Left renal cortex interstitium (tissue), 4 donors: ENCODE results near the gene KCNQ1. TPM values are rescaled to one million over a fixed set of nuclear protein-coding genes. Genes with fewer than 3 reads are reported as not detected.
A peak's percentile ranks its signal among the peaks of the same experiment; 100 is the strongest.

Experiments used
- DNase-seq, 4 donors: peaks; one replicate each; pipeline ENCODE4 v3.0.0-alpha.2; 2013; ENCODE audit warnings: low read depth in 4 of 4, low spot score in 2 of 4, missing footprints in 1 of 4
- polyA plus RNA-seq, 4 donors: library from polyadenylated mRNA; unstranded; fragments of 120-200 nt; gene quantifications; one replicate each; pipeline ENCODE4 v1.2.1, GENCODE V29; 2013; ENCODE audit not compliant: insufficient read length in 4 of 4

KCNQ1 gene
- polyA plus RNA-seq, 4 donors = 10.4 to 14.8 (median 13.1) TPM

GRCh38 chr11:2409611-2410468 is 35.0 kb upstream of the KCNQ1 start:
- peak in 1 of 4 donors; percentile 69 for DNase-seq

GRCh38 chr11:2410616-2411015 is 34.2 kb upstream of the KCNQ1 start:
- DNase-seq = no peak

GRCh38 chr11:2411446-2412305 is 33.1 kb upstream of the KCNQ1 start:
- DNase-seq = no peak

DNA sequence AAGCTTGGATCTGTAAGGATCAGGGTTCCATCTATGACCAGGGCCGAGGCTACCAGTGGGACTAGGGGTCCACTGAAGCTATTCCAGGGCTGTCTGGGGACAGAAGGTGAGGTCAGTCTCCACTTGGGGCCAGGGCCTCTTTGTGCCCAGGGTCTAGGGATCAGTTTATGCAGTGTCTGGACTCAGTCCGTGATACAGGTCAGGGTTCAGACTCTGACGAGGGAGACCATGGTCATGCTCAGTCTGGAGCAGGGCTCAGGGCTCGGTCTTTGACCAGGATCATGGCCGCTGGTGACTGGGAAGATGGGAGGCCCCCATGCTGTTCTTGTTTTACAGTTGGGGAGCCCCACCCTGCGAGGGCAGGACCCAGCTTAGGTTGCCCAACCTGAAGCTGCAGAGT is 32.5 kb upstream of the KCNQ1 start:
- no peak for DNase-seq

DNA sequence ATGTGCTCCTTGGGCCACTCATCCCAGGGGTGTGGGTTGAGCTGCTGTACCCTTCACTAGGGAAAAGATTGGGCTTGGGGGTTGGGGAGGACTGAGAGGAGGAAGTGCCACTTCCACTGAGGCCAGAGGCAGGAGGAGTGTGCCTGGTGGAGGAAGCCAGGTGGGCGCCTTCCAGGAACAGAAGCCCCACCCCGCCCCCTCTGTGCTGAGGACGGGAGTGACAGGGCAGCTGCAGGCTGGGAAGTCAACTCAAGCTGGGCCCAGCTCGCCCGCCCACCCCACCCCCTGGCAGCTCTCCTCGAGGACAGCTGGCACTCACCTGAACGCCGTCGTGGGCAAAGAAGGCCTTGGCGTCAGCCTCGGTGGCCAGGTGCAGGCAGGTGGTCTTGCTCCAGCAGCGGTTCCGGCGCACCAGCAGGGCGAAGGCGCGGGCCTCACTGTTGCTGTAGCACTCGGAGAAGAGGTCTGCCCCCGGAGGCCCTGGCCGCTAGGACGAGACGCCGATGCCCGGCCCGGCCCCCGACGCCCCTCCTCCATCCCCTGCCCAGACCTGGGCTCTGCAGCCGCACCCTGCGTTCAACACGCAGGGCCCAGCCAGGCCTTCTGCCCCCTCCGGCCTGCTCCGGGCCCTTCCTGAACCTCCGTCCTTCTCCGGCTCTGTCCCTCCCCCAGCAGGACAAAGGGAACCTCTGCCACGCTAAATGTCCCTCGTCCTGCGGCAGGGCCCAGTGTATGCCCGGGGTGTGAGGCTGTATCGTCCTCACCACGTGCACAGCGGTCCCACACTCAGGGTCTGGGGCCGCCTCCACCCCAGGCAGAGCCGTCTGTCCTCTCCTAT is 30.8 kb upstream of the KCNQ1 start:
- no peak for DNase-seq

GRCh38 chr11:2414616-2415015 is 30.2 kb upstream of the KCNQ1 start:
- DNase-seq = no peak

GRCh38 chr11:2415171-2415570 is 29.6 kb upstream of the KCNQ1 start:
- DNase-seq = no peak

DNA sequence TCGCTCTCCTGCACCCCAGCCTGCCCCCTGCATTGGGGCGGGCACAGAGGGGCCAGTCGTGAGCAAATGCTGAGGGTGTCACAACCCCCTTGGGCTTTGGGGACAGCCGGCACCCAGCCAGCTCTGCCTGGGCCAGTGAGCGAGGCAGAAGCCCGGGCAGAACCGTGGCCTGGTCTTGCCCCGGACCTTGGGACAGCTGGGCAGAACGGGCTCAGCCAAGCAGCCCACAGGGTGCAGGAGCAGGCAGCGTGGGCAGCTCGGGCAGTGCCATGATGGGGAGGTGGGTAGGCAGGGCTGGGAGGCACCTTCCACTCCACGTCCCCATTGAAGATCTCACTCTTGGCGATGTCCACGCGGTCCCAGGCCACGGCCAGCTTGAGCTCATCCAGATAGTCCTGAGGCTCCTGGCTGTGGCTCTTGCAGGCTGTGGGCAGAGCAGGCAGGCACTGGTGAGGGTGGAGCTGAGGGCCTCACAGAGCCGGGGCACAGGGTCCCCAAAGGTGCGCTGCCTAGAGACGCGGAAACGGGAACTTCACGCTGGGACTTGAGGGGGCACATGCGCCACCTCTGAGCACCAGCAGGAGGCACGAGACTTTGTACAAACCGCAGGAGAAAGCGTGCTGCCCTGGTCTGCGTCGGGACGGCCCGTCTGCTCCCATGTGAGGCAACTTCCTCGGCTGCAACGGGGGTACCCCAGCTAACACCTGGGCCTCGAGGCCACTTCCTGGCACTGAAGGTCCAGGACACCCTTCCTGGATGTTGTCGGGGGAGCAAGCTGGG is 29.0 kb upstream of the KCNQ1 start:
- no peak for DNase-seq

DNA sequence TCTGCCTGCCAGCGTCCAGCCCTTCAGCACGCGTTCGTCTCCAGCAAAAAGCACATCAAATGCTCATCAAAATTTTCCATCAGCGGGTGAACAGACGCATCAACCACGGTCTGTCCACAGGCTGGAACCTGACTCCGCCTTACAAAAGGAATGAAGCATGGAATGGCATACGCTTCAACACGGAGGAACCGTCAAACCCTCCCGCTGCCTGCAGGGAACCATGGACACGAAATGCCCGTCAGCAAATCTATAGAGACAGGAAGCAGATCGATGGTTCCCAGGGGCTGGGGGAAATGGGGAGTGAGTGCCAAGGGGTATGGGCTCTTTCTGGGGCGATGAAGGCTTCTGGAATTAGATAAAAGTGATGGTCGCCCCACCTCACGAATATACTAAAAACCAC is 28.0 kb upstream of the KCNQ1 start:
- DNase-seq = no peak

DNA sequence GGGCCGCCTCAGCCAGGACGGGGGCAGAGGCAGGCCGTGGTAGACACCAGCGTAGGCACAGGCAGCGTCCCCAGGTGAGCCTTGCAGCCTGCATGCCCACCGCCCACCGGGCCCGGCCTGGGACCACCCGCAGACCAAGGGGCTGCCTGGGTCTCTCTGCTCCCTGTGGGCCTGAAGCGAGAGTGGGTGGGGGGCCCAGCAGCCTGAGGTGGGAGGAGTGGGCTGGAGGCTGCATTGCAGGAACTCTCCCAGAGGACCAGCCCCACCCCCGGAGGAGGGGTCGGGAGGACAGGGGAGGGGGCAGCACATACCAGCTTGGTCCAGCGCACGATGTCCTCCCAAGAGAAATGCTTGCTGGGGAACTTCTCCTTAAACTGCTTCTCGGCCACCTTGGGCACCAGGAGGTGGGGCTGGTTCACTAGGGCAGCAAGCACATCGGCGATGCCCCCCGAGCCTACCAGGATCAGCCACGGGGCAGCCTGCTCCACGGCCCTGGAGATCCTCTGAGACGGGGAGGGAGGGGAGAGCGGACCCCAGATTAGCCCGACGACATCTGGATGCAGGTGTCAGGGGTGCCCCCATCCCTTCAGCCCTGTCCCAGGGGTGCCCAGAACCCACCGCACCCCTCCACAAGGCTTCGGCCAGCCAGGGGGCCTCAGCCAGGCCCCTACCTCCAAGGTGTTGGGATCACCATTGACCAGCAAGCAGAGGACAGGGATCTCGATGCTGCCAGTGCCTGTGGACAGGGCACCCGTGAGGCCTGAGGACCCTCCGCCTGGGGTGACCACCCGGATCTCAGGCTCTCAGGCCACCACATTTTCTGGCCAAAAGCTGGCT is 26.7 kb upstream of the KCNQ1 start:
- DNase-seq = no peak

- no peak for DNase-seq
These were observed 26.0 kb upstream of the KCNQ1 start for GRCh38 chr11:2418693-2419360.

DNA sequence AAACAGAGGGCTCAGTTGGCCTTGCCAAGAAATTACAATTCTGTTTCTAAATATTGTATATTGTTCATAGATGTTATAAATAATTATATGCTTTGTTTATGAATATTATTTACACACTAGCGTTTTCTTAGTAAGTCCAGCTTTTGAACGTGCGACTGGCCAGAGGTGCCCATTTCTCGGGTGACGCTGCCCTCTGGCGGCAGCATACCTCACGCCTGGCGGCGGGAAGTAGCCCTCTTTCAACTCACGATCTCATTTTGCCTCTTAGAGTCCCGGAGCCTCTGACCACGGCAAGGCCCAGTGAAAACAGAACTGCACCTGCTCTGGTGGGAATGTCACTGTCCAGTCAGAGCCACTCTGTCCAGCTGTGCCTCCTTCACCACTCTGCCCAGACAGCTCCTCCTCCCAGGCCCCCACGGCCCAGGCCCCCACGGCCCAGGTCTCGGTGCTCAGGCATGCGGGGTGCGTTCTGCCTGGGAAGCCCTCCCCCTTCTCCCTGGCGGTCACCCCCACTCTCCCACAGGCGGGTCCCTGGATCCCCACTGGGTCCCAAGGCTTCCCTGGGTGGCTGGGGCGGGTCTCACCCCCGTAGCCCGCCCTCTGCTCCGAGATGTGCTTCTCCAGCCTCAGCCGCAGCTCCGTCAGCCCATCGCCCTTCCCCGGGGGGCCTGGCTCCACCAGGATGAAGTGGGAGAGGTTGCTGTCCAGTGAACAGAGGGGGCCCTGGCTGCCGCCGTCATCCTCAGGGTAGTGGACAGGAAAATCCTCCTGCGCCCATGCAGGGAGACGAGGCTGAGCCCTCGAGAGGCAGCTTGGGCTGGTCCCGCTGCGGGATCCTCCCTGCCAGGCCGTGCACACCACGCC is 24.9 kb upstream of the KCNQ1 start:
- DNase-seq = peak in 3 of 4 donors; percentile 62 to 73 (median 67)

- peak in 2 of 4 donors; percentile 60 to 64 for DNase-seq
These were observed 24.1 kb upstream of the KCNQ1 start for GRCh38 chr11:2420502-2421225.

- DNase-seq = no peak
These were observed 23.4 kb upstream of the KCNQ1 start for GRCh38 chr11:2421226-2421994.

DNA sequence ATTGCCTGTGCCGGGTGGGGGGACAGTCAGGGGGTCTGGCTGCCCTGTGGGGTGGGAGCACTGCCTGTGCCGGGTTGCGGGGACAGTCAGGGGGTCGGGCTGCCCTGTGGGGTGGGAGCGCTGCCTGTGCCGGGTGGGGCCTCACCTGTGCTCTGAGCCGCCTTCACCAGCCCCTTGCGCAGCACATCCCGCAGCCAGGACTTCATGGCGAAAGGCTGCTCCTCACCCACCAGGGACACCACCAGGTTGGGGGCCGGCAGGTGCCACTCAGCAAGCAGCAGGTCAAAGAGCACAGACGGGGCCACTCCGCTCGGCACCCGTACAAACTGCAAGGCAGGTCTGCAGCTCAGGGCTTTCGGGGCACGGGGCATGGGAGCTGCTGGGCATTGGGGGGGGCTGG is 22.8 kb upstream of the KCNQ1 start:
- DNase-seq = no peak

DNA sequence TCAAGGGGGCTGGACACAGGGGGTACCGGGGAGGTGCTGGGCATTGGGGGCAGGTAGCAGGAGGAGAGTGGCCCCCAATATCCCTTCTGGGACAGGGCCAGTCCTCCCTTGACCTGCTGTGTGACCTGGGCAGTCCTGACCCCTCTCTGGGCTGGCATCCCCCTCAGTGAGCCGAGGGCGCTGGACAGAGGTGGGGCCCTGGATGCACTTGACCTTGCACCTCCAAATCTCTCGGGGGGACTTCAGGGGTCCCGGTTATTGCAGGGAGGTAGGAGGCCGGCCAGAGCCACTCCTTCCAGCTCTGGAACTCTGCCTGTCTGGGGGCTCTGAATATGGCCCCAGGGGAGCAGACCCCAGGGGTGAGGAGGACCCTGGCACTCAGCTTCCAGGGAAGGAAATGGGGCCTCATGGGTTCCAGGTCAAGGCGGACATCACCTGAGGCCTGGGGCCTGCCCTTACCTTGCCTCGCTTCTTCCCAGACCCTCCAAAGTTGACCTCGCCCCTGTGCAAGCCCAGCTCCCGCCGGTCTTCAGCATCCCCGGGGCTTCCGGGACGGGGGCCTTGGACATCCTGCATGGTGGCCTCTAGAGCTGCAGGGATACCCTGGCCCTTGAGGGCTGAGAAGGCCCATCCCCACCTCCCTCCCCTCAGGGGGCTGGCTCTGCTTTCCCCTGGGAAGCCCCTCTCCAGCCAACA is 22.2 kb upstream of the KCNQ1 start:
- DNase-seq = no peak
